Neural cell (in vitro differentiated cells): ENCODE measurements around the gene VAPA.

Experiments used
- CTCF ChIP-seq: fragments of 450-650 bp; IDR thresholded peaks from 2 replicates; pipeline ENCODE4 v1.5.1; 2014; ENCODE audit warnings: antibody characterized with exemption, mild to moderate bottlenecking, moderate library complexity; ENCODE audit not compliant: poor library complexity, severe bottlenecking
- POLR2AphosphoS5 ChIP-seq: IDR thresholded peaks from 2 replicates; pipeline ENCODE4 v1.6.1; 2012
- TAF1 ChIP-seq: IDR thresholded peaks from 2 replicates; pipeline ENCODE4 v1.6.1; 2012; ENCODE audit warnings: low read depth

GRCh38 chr18:9887992-9888391 lies 25.8 kb upstream of the VAPA start:
- TF ChIP-seq TAF1 (no peak), CTCF (no peak), POLR2AphosphoS5 (no peak)
